Left lung (tissue), 10 donors: ENCODE measurements around the gene MTUS2. TPM values are rescaled to one million over a fixed set of nuclear protein-coding genes. Genes with fewer than 3 reads are reported as not detected.

Experiments used
- ATAC-seq: fragments of 200-7000 bp; cut with Tn5 transposase; one replicate; pipeline ENCODE4 v1.9.1; 2020; ENCODE audit warnings: moderate library complexity
- DNase-seq, 4 donors: peaks; one replicate each; pipeline ENCODE4 v3.0.0-alpha.2; 2013 to 2020
- H3K27ac ChIP-seq, 2 donors: fragments of 200-600 bp; sonication (generic) in 1 of 2; one replicate each; pipeline versions ENCODE4 v1.5.0 to v1.8.0; 2020 to 2021
- H3K27me3 ChIP-seq, 2 donors: fragments of 200-600 bp; sonication (generic) in 1 of 2; one replicate each; pipeline versions ENCODE4 v1.5.0 to v1.8.0; 2020 to 2021
- H3K36me3 ChIP-seq, 2 donors: fragments of 200-600 bp; sonication (generic) in 1 of 2; one replicate each; pipeline versions ENCODE4 v1.5.0 to v1.8.0; 2020 to 2021
- H3K4me1 ChIP-seq, 2 donors: fragments of 200-600 bp; one replicate each; pipeline ENCODE4 v1.8.0; 2021
- H3K4me3 ChIP-seq, 2 donors: fragments of 200-600 bp; sonication (generic) in 1 of 2; one replicate each; pipeline versions ENCODE4 v1.5.0 to v1.8.0; 2020 to 2021; ENCODE audit warnings: mild to moderate bottlenecking in 1 of 2
- H3K9me3 ChIP-seq, 2 donors: fragments of 200-600 bp; sonication (generic) in 1 of 2; one replicate each; pipeline versions ENCODE4 v1.5.0 to v1.8.0; 2020 to 2021
- intact Hi-C, 2 donors: fragments of 100-400 bp; cut with DNase I; formaldehyde crosslinking; loops; one replicate each; pipeline versions ENCODE4 v1.11.2 to v1.14.2; 2022
- polyA plus RNA-seq, 6 donors: library from polyadenylated mRNA; unstranded; fragments of 120-200 nt; gene quantifications; one replicate each; pipeline ENCODE4 v1.2.1, GENCODE V29; 2013; ENCODE audit not compliant: insufficient read length in 6 of 6
- total RNA-seq, 2 donors: library from RNA; stranded (reverse); fragmentation: NEBNext Ultra II Directional; extraction: Animal tissue kit (Norgen Biotek cat#: 25700); gene quantifications; one replicate each; pipeline ENCODE4 v1.2.1, GENCODE V29; 2021
- TF ChIP-seq, protein P1 (sequence below), 2 donors: fragments of 200-600 bp; sonication (generic) in 1 of 2; IDR thresholded peaks; one replicate each; pipeline versions ENCODE4 v1.5.0 to v1.8.0; 2021; ENCODE audit warnings: antibody characterized with exemption in 2 of 2
- donor health status: DM: no; HTN: yes; CAD: no.
- donor health status: DM: no; HTN: no; CAD: no.

The MTUS2 gene
- total and polyA plus RNA-seq, 8 donors, result 0.21 to 0.92 (median 0.50) TPM

DNA sequence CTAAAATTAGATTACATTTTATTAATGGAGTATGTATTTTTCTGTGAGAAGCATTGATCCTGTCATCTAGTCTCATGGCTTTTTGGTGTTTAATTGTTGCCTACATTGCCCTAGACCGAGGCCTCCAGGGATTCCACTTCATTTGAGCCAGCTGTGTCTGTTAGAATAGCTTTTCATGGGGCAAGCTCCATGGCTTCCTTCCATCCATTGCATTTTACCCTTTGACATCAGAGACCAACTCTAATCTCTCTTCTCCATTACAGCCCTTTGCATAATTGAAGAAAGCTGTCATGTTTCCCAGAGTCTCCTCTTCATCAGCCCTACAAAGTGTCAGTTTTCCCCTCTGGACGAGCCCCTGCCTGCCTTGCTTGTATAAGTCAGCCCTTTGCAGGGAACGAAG is 70.6 kb downstream of the MTUS2 start:
- no peak for ATAC-seq

DNA sequence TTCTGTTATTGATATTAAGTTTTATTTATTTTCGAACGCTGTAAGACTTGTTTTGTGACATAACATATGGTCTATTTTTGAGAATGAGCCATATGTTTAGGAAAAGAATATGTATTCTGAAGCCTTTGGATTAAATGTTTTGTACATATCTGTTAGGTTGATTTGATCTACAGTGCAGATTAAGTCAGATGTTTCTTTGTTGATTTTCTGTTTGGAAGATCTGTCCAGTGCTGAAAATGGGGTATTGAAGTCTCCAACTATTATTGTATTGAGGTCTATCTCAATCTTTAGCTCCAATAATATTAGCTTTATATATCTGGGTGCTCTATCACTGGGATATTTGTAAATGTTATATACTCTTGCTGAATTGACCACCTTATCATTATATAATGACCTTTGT is 97.9 kb downstream of the MTUS2 start:
- ATAC-seq (no peak), DNase-seq (no peak)
- H3K27ac ChIP-seq, result no peak overlapping the region
- H3K9me3 ChIP-seq, result peaks cover 0 to 72% of the 10 kb centered on the region in 2 donors
- H3K4me1 ChIP-seq, result no peaks in the 10 kb centered on the region
- no peaks in the 10 kb centered on the region for H3K27me3 ChIP-seq
- no peaks in the 10 kb centered on the region for H3K36me3 ChIP-seq
- intact Hi-C loops, result no loop called here
- H3K4me3 ChIP-seq, result no peak overlapping the region
- TF ChIP-seq, protein P1, sequence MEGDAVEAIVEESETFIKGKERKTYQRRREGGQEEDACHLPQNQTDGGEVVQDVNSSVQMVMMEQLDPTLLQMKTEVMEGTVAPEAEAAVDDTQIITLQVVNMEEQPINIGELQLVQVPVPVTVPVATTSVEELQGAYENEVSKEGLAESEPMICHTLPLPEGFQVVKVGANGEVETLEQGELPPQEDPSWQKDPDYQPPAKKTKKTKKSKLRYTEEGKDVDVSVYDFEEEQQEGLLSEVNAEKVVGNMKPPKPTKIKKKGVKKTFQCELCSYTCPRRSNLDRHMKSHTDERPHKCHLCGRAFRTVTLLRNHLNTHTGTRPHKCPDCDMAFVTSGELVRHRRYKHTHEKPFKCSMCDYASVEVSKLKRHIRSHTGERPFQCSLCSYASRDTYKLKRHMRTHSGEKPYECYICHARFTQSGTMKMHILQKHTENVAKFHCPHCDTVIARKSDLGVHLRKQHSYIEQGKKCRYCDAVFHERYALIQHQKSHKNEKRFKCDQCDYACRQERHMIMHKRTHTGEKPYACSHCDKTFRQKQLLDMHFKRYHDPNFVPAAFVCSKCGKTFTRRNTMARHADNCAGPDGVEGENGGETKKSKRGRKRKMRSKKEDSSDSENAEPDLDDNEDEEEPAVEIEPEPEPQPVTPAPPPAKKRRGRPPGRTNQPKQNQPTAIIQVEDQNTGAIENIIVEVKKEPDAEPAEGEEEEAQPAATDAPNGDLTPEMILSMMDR (IDR thresholded peaks at IDR 0.05), result no peak

More for the DNA sequence above, 70.6 kb downstream of the MTUS2 start:
- no peaks in the 10 kb centered on the region for H3K27me3 ChIP-seq
- no peak for DNase-seq
- intact Hi-C loops, result no loop called here
- TF ChIP-seq, protein P1 (IDR thresholded peaks at IDR 0.05), result no peak
- no peak overlapping the region for H3K4me3 ChIP-seq
- H3K9me3 ChIP-seq, result no peaks in the 10 kb centered on the region
- H3K27ac ChIP-seq, result no peak overlapping the region
- H3K4me1 ChIP-seq, result no peaks in the 10 kb centered on the region
- no peaks in the 10 kb centered on the region for H3K36me3 ChIP-seq

DNA sequence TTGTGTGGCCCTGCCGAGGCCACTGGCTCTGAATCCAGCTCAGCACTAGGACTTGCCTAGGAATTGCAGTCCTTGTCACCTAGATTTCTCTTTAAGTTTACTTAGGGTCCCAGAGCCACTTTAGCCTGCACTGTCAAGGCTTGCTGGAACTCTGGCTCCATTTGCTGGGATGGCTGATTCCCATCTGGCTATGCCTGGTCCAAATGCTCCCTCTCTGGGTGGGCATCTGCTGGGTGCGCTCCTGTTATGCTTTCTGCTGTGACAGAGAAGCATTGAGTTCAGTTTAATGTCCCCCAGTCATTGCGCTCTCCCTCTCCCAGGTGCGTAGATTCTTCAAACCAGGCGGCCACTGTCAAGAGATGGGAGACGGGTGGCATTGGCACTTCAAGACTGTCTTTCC is 102.2 kb downstream of the MTUS2 start:
- intact Hi-C loops, result no loop called here
- no peak for DNase-seq
- no peaks in the 10 kb centered on the region for H3K4me1 ChIP-seq
- ATAC-seq, result no peak
- no peaks in the 10 kb centered on the region for H3K36me3 ChIP-seq
- peaks cover 0 to 32% of the 10 kb centered on the region in 2 donors for H3K9me3 ChIP-seq
- H3K27ac ChIP-seq, result no peak overlapping the region
- H3K27me3 ChIP-seq, result no peaks in the 10 kb centered on the region
- TF ChIP-seq, protein P1 (IDR thresholded peaks at IDR 0.05), result no peak
- H3K4me3 ChIP-seq, result no peak overlapping the region

DNA sequence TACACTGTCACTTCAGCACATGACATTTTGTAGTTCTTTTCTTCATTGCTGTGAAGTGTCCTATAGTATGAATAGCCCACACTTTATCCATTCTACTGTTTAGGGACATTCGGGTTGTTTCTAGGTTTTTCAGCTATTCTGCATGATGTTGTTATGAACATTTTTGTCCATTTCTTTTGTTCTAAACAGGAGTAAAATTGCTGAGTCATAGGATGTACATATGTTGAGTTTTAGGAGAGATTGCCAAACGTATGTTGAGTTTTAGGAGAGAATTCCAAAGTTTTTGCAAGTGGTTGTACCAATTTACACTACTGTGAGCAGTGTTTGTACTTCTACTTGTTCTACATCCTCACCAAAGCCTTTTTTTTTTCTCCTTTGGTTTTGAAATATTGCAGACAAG is 115.0 kb downstream of the MTUS2 start:
- Histone ChIP-seq H3K4me3 (no peak overlapping the region), H3K9me3 (no peaks in the 10 kb centered on the region), H3K4me1 (no peaks in the 10 kb centered on the region), H3K27me3 (no peaks in the 10 kb centered on the region), H3K36me3 (no peaks in the 10 kb centered on the region), H3K27ac (no peak overlapping the region)
- ATAC-seq (no peak), DNase-seq (no peak)
- intact Hi-C loops, result no loop called here
- TF ChIP-seq, protein P1 (IDR thresholded peaks at IDR 0.05), result no peak

DNA sequence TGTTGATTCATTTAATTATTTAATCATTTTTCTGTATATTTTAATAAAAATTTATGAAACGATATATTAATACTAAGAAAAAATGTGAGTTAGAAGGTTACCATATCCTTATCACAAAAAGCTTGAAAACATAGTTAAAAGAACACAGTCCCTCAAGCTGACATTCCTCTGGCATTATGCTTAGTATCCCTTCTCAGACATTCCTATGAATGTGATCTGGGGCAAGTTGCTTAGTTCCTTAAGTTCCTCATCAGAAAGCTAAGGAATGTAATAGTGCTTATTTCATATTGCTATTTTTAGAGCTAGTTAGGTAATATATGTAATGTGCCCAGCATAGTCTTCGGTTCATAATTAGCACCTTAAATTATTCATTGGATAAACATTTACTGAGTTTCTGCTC is 122.8 kb downstream of the MTUS2 start:
- H3K27ac ChIP-seq, result no peak overlapping the region
- no peaks in the 10 kb centered on the region for H3K27me3 ChIP-seq
- no peak overlapping the region for H3K4me3 ChIP-seq
- H3K36me3 ChIP-seq, result no peaks in the 10 kb centered on the region
- intact Hi-C loops, result no loop called here
- TF ChIP-seq, protein P1 (IDR thresholded peaks at IDR 0.05), result no peak
- ATAC-seq, result no peak
- no peaks in the 10 kb centered on the region for H3K4me1 ChIP-seq
- DNase-seq, result no peak
- H3K9me3 ChIP-seq, result no peaks in the 10 kb centered on the region
